Measurements from ENCODE around the gene FAM161A.

GRCh38 chr2:61785583-61785982 lies 68.3 kb downstream of the FAM161A start:
- no peak for TF ChIP-seq CTCF (IDR thresholded peaks at IDR 0.05; ENCODE audit: insufficient read depth, low read length)
- TF ChIP-seq SPI1 (IDR thresholded peaks at IDR 0.05; ENCODE audit: borderline replicate concordance, low read depth) = no peak
